HEK293 (cell line): ENCODE measurements around the gene TMEM42.

Experiments used
- CTCF ChIA-PET: fragments of 350-600 bp; formaldehyde crosslinking; extraction: SDS; loops from one replicate; lab custom pipeline; 2021; ENCODE audit warnings: antibody characterized with exemption; lab: Yijun Ruan, JAX
- POLR2A ChIA-PET: fragments of 300-600 bp; formaldehyde crosslinking; extraction: SDS; loops from one replicate; lab custom pipeline; 2020; ENCODE audit warnings: antibody characterized with exemption, inconsistent platforms; lab: Yijun Ruan, JAX
- H3K27ac ChIP-seq: fragments of 200-500 bp; sonication (Bioruptor generic); 2 replicates; pipeline ENCODE4 v1.5.1; 2014; ENCODE audit warnings: low read depth, low read length, control low read depth, inconsistent platforms; ENCODE audit errors: extremely low read depth
- H3K36me3 ChIP-seq, 2 experiments: fragments of 200-500 bp in 1 of 2; sonication (Bioruptor generic) in 1 of 2; 1 replicate in 1 of 2; 2 replicates in 1 of 2; pipeline ENCODE4 v1.5.1; 2014 to 2017; ENCODE audit warnings: inconsistent platforms in 2 of 2, low read length in 2 of 2; ENCODE audit not compliant: control insufficient read depth in 2 of 2, insufficient read depth in 1 of 2
- H3K4me1 ChIP-seq: fragments of 200-500 bp; sonication (Bioruptor generic); 2 replicates; pipeline ENCODE4 v1.5.1; 2014; ENCODE audit warnings: mild to moderate bottlenecking, low read length, inconsistent platforms; ENCODE audit not compliant: control insufficient read depth, insufficient read depth
- H3K4me3 ChIP-seq: 2 replicates; pipeline ENCODE4 v1.5.1; 2011; ENCODE audit warnings: low read depth, mild to moderate bottlenecking, control low read depth, low read length, moderate library complexity
- H3K9me3 ChIP-seq: fragments of 200-500 bp; sonication (Bioruptor generic); 2 replicates; pipeline ENCODE4 v1.5.1; 2014; ENCODE audit warnings: low read depth, low read length, inconsistent platforms; ENCODE audit not compliant: control insufficient read depth, insufficient read depth
- KLF1 ChIP-seq: fragments of 450-650 bp; formaldehyde crosslinking; IDR thresholded peaks from 2 replicates; pipeline ENCODE4 v1.5.1; 2016; ENCODE audit warnings: missing biosample characterization, missing genetic modification characterization
- KLF8 ChIP-seq: fragments of 450-650 bp; formaldehyde crosslinking; IDR thresholded peaks from 2 replicates; pipeline ENCODE4 v1.5.1; 2016; ENCODE audit warnings: missing biosample characterization, missing genetic modification characterization
- PRDM1 ChIP-seq: fragments of 450-650 bp; formaldehyde crosslinking; IDR thresholded peaks from 2 replicates; pipeline ENCODE4; 2016; ENCODE audit warnings: missing biosample characterization, missing genetic modification characterization
- SALL2 ChIP-seq: fragments of 450-650 bp; formaldehyde crosslinking; IDR thresholded peaks from 2 replicates; pipeline ENCODE4 v1.5.0; 2017; ENCODE audit warnings: missing biosample characterization, mild to moderate bottlenecking, missing genetic modification characterization, borderline replicate concordance
- ZNF112 ChIP-seq: fragments of 450-650 bp; formaldehyde crosslinking; IDR thresholded peaks from 2 replicates; pipeline ENCODE4 v1.5.0; 2017; ENCODE audit warnings: missing biosample characterization, missing genetic modification characterization
- ZNF350 ChIP-seq: fragments of 450-650 bp; formaldehyde crosslinking; IDR thresholded peaks from 2 replicates; pipeline ENCODE4 v1.5.0; 2017; ENCODE audit warnings: missing biosample characterization, mild to moderate bottlenecking, missing genetic modification characterization
- ZNF530 ChIP-seq: fragments of 450-650 bp; formaldehyde crosslinking; IDR thresholded peaks from 2 replicates; pipeline ENCODE4 v1.5.1; 2016; ENCODE audit warnings: low read depth, missing biosample characterization, missing genetic modification characterization
- ZNF791 ChIP-seq: fragments of 450-650 bp; formaldehyde crosslinking; IDR thresholded peaks from 2 replicates; pipeline ENCODE4 v1.5.1; 2016; ENCODE audit warnings: missing biosample characterization, missing genetic modification characterization
- ZNF792 ChIP-seq: fragments of 450-650 bp; formaldehyde crosslinking; IDR thresholded peaks from 2 replicates; pipeline ENCODE4 v1.5.1; 2016; ENCODE audit warnings: missing biosample characterization, missing genetic modification characterization
- TF ChIP-seq, protein P1 (sequence below): fragments of 450-650 bp; formaldehyde crosslinking; IDR thresholded peaks from 2 replicates; pipeline ENCODE4 v1.5.1; 2017; ENCODE audit warnings: missing biosample characterization, missing genetic modification characterization
- TF ChIP-seq, protein P2 (sequence below): fragments of 450-650 bp; formaldehyde crosslinking; IDR thresholded peaks from 2 replicates; pipeline ENCODE4 v1.5.1; 2016; ENCODE audit warnings: missing biosample characterization, missing genetic modification characterization
- TF ChIP-seq, protein P3 (sequence below): fragments of 450-650 bp; formaldehyde crosslinking; IDR thresholded peaks from 2 replicates; pipeline ENCODE4 v1.5.1; 2016; ENCODE audit warnings: missing biosample characterization, missing genetic modification characterization
- TF ChIP-seq, protein P4 (sequence below): fragments of 450-650 bp; formaldehyde crosslinking; IDR thresholded peaks from 2 replicates; pipeline ENCODE4 v1.5.1; 2016; ENCODE audit warnings: missing biosample characterization, missing genetic modification characterization
- TF ChIP-seq, protein P5 (sequence below): fragments of 450-650 bp; formaldehyde crosslinking; IDR thresholded peaks from 2 replicates; pipeline ENCODE4; 2016; ENCODE audit warnings: missing biosample characterization, missing genetic modification characterization

Gene TMEM42

DNA sequence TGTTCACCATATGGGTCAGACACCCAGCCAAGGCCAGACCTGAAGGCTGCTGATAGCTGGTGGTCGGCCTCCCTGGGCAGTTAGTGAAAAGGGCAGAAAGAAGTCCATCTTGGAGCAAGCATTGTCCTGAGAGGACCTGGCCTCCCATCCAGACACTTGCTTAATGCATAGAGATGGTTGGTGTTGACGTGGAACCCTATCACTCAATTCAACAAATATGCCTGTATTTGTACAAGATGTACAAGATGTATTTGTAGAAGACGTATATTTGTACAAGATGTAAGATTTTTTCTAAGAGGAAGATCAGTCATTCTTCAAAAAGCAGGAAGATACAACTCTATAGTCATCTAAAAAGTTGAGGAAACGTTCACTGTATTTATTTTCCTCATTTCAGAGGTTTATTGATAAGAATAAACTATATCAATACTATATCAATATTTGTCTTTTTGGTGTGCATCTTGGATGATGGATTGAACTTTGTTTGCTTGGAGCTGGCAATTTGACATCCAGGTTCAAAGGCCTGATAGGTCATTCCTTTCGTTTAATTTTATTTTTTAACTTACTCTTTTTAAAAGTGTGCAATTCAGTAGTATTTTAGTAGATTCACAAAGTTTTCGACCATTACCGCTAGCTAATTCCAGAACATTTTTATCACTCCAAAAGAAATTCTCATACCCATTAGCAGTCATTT, 5.9 kb downstream of the TMEM42 start (continued):
- TF ChIP-seq, protein P1, sequence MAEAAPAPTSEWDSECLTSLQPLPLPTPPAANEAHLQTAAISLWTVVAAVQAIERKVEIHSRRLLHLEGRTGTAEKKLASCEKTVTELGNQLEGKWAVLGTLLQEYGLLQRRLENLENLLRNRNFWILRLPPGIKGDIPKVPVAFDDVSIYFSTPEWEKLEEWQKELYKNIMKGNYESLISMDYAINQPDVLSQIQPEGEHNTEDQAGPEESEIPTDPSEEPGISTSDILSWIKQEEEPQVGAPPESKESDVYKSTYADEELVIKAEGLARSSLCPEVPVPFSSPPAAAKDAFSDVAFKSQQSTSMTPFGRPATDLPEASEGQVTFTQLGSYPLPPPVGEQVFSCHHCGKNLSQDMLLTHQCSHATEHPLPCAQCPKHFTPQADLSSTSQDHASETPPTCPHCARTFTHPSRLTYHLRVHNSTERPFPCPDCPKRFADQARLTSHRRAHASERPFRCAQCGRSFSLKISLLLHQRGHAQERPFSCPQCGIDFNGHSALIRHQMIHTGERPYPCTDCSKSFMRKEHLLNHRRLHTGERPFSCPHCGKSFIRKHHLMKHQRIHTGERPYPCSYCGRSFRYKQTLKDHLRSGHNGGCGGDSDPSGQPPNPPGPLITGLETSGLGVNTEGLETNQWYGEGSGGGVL (tag by site-specific recombination), result no peak
- TF ChIP-seq, protein P2, sequence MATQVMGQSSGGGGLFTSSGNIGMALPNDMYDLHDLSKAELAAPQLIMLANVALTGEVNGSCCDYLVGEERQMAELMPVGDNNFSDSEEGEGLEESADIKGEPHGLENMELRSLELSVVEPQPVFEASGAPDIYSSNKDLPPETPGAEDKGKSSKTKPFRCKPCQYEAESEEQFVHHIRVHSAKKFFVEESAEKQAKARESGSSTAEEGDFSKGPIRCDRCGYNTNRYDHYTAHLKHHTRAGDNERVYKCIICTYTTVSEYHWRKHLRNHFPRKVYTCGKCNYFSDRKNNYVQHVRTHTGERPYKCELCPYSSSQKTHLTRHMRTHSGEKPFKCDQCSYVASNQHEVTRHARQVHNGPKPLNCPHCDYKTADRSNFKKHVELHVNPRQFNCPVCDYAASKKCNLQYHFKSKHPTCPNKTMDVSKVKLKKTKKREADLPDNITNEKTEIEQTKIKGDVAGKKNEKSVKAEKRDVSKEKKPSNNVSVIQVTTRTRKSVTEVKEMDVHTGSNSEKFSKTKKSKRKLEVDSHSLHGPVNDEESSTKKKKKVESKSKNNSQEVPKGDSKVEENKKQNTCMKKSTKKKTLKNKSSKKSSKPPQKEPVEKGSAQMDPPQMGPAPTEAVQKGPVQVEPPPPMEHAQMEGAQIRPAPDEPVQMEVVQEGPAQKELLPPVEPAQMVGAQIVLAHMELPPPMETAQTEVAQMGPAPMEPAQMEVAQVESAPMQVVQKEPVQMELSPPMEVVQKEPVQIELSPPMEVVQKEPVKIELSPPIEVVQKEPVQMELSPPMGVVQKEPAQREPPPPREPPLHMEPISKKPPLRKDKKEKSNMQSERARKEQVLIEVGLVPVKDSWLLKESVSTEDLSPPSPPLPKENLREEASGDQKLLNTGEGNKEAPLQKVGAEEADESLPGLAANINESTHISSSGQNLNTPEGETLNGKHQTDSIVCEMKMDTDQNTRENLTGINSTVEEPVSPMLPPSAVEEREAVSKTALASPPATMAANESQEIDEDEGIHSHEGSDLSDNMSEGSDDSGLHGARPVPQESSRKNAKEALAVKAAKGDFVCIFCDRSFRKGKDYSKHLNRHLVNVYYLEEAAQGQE (tag by site-specific recombination), result no peak
- TF ChIP-seq ZNF791 (tag by site-specific recombination) (no peak), KLF1 (tag by site-specific recombination) (no peak), ZNF530 (tag by site-specific recombination) (no peak)
- TF ChIP-seq, protein P3, sequence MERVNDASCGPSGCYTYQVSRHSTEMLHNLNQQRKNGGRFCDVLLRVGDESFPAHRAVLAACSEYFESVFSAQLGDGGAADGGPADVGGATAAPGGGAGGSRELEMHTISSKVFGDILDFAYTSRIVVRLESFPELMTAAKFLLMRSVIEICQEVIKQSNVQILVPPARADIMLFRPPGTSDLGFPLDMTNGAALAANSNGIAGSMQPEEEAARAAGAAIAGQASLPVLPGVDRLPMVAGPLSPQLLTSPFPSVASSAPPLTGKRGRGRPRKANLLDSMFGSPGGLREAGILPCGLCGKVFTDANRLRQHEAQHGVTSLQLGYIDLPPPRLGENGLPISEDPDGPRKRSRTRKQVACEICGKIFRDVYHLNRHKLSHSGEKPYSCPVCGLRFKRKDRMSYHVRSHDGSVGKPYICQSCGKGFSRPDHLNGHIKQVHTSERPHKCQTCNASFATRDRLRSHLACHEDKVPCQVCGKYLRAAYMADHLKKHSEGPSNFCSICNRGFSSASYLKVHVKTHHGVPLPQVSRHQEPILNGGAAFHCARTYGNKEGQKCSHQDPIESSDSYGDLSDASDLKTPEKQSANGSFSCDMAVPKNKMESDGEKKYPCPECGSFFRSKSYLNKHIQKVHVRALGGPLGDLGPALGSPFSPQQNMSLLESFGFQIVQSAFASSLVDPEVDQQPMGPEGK (tag by site-specific recombination), result no peak
- TF ChIP-seq, protein P4, sequence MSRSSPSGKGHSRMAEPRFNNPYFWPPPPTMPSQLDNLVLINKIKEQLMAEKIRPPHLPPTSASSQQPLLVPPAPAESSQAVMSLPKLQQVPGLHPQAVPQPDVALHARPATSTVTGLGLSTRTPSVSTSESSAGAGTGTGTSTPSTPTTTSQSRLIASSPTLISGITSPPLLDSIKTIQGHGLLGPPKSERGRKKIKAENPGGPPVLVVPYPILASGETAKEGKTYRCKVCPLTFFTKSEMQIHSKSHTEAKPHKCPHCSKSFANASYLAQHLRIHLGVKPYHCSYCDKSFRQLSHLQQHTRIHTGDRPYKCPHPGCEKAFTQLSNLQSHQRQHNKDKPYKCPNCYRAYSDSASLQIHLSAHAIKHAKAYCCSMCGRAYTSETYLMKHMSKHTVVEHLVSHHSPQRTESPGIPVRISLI, result no peak

GRCh38 chr3:44870375-44871061, 8.8 kb downstream of the TMEM42 start:
- H3K4me3 ChIP-seq, result no peak overlapping the region
- H3K4me1 ChIP-seq, result no peaks in the 10 kb centered on the region
- peaks cover 0 to 10% of the 10 kb centered on the region in 2 experiments; a peak in 1 of 3 replicates for H3K36me3 ChIP-seq
- ChIA-PET CTCF (no interaction called here), POLR2A (no interaction called here)
- H3K9me3 ChIP-seq, result no peaks in the 10 kb centered on the region
- TF ChIP-seq ZNF112 (tag by site-specific recombination) (no peak), SALL2 (tag by site-specific recombination) (no peak), KLF8 (no peak), PRDM1 (tag by site-specific recombination) (no peak), ZNF792 (tag by site-specific recombination) (no peak), ZNF350 (tag by site-specific recombination) (no peak), KLF1 (tag by site-specific recombination) (no peak)
- TF ChIP-seq, protein P5, sequence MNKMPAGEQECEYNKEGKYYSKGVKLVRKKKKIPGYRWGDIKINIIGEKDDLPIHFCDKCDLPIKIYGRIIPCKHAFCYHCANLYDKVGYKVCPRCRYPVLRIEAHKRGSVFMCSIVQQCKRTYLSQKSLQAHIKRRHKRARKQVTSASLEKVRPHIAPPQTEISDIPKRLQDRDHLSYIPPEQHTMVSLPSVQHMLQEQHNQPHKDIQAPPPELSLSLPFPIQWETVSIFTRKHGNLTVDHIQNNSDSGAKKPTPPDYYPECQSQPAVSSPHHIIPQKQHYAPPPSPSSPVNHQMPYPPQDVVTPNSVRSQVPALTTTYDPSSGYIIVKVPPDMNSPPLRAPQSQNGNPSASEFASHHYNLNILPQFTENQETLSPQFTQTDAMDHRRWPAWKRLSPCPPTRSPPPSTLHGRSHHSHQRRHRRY (tag by site-specific recombination), result no peak
- TF ChIP-seq, all 188 proteins: peak for 0
- no peak overlapping the region for H3K27ac ChIP-seq
